Mucosa of descending colon (tissue), 3 donors: Measurements from ENCODE around the gene GPR17. TPM values are rescaled to one million over a fixed set of nuclear protein-coding genes. Genes with fewer than 3 reads are reported as not detected.

Experiments
- ATAC-seq: fragments of 200-7000 bp; cut with Tn5 transposase; one replicate; pipeline ENCODE4 v1.9.1; 2020; ENCODE audit warnings: mild to moderate bottlenecking, moderate library complexity
- DNase-seq, 3 donors: peaks; one replicate each; pipeline ENCODE4 v3.0.0-alpha.2; 2020
- H3K36me3 ChIP-seq: fragments of 200-600 bp; one replicate; pipeline ENCODE4 v1.8.0; 2021; ENCODE audit warnings: low read depth, mild to moderate bottlenecking
- H3K4me1 ChIP-seq: fragments of 200-600 bp; one replicate; pipeline ENCODE4 v1.8.0; 2021; ENCODE audit warnings: low read depth, mild to moderate bottlenecking
- H3K4me3 ChIP-seq: fragments of 200-600 bp; one replicate; pipeline ENCODE4 v1.8.0; 2021; ENCODE audit warnings: mild to moderate bottlenecking
- H3K9me3 ChIP-seq: fragments of 200-600 bp; one replicate; pipeline ENCODE4 v1.8.0; 2021; ENCODE audit warnings: mild to moderate bottlenecking
- intact Hi-C, 2 donors: fragments of 100-400 bp; cut with DNase I in 1 of 2; cut with micrococcal nuclease in 1 of 2; formaldehyde crosslinking; loops; one replicate each; pipeline versions ENCODE4 v1.11.0 to v1.11.1; 2022; cut with DNase I, micrococcal nuclease
- total RNA-seq, 3 donors: library from RNA; stranded (reverse); fragmentation: NEBNext Ultra II Directional in 2 of 3; extraction: Animal tissue kit (Norgen Biotek cat#: 25700) in 2 of 3; gene quantifications; one replicate each; pipeline versions ENCODE4 v1.2.1 to v1.2.4, GENCODE V29; 2021 to 2023
- TF ChIP-seq, protein P1 (sequence below): fragments of 200-600 bp; IDR thresholded peaks from one replicate; pipeline ENCODE4 v1.8.0; 2022; ENCODE audit warnings: antibody characterized with exemption, mild to moderate bottlenecking
- donor health status: DM: no; HTN: no; CAD: no; lungs with moderate emphysema.
- donor health status: DM: no; HTN: no; CAD: no.
- donor health status: DM: no; HTN: yes; CAD: no.

GPR17 gene
- total RNA-seq, 3 donors from 2014 or later, result 0.51 TPM; not detected in 2

- Histone ChIP-seq H3K4me1 (peaks cover 4% of the 10 kb centered on the region), H3K4me3 (no peak overlapping the region), H3K36me3 (no peaks in the 10 kb centered on the region), H3K9me3 (no peaks in the 10 kb centered on the region)
- intact Hi-C loops, result no loop called here
- peak in 2 of 3 donors; percentile 25 to 54 for DNase-seq
- peak; percentile 35 for ATAC-seq
- TF ChIP-seq, protein P1, sequence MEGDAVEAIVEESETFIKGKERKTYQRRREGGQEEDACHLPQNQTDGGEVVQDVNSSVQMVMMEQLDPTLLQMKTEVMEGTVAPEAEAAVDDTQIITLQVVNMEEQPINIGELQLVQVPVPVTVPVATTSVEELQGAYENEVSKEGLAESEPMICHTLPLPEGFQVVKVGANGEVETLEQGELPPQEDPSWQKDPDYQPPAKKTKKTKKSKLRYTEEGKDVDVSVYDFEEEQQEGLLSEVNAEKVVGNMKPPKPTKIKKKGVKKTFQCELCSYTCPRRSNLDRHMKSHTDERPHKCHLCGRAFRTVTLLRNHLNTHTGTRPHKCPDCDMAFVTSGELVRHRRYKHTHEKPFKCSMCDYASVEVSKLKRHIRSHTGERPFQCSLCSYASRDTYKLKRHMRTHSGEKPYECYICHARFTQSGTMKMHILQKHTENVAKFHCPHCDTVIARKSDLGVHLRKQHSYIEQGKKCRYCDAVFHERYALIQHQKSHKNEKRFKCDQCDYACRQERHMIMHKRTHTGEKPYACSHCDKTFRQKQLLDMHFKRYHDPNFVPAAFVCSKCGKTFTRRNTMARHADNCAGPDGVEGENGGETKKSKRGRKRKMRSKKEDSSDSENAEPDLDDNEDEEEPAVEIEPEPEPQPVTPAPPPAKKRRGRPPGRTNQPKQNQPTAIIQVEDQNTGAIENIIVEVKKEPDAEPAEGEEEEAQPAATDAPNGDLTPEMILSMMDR, result no peak
Observed at GRCh38 chr2:127661949-127662510, 16.1 kb downstream of the GPR17 start.

GRCh38 chr2:127662937-127663565 lies 17.1 kb downstream of the GPR17 start:
- TF ChIP-seq, protein P1, result no peak
- intact Hi-C loops, result no loop called here
- DNase-seq (no peak), ATAC-seq (no peak)
- Histone ChIP-seq H3K9me3 (no peaks in the 10 kb centered on the region), H3K36me3 (no peaks in the 10 kb centered on the region), H3K4me3 (no peak overlapping the region), H3K4me1 (peaks cover 4% of the 10 kb centered on the region)

- no peak overlapping the region for H3K4me3 ChIP-seq
- H3K9me3 ChIP-seq, result no peaks in the 10 kb centered on the region
- intact Hi-C loops, result no loop called here
- H3K4me1 ChIP-seq, result peaks cover 4% of the 10 kb centered on the region
- TF ChIP-seq, protein P1, result no peak
- ATAC-seq (no peak), DNase-seq (no peak)
- no peaks in the 10 kb centered on the region for H3K36me3 ChIP-seq
Observed at GRCh38 chr2:127663566-127664064, 17.7 kb downstream of the GPR17 start.

GRCh38 chr2:127664065-127664894 lies 18.3 kb downstream of the GPR17 start:
- Histone ChIP-seq H3K4me3 (no peak overlapping the region), H3K4me1 (peaks cover 4% of the 10 kb centered on the region)
- ATAC-seq, result peak; percentile 28

GRCh38 chr2:127664895-127665225 lies 18.9 kb downstream of the GPR17 start:
- ATAC-seq, result no peak
- Histone ChIP-seq H3K4me1 (peaks cover 4% of the 10 kb centered on the region), H3K4me3 (no peak overlapping the region), H3K9me3 (no peaks in the 10 kb centered on the region), H3K36me3 (no peaks in the 10 kb centered on the region)
- intact Hi-C loops, result no loop called here
- TF ChIP-seq, protein P1, result no peak
- no peak for DNase-seq

More at GRCh38 chr2:127664065-127664894, 18.3 kb downstream of the GPR17 start:
- H3K9me3 ChIP-seq, result no peaks in the 10 kb centered on the region
- DNase-seq, result peak in 2 of 3 donors; percentile 26 to 43
- TF ChIP-seq, protein P1, result no peak
- H3K36me3 ChIP-seq, result no peaks in the 10 kb centered on the region
- intact Hi-C loops, result no loop called here
